ENCODE measurements around the gene LOC128125822. TPM values are rescaled to one million over a fixed set of nuclear protein-coding genes. Genes with fewer than 3 reads are reported as not detected.

LOC128125822 gene

DNA sequence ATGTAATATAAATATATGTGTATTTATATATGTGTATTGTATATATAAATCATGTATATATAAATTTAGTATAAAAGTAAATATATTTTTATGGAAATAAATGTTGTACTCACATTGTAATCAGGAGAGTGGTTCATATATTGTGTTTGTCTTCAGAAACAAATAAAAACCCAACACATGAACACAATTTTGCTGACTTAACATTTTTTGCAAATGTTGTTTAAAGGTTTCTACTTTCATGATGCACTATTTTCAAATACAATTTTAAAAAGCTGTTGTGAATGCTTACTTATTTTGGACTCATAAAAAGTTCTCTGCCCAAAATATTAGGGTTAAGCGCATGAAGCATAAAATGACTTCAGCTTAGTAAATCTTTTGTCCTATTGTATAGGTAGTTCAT is 39.3 kb downstream of the LOC128125822 start:
- in situ Hi-C loops (cut with HindIII; ENCODE audit: low pct_unique_long_range_greater_than_20kb, low sequenced_read_pairs), result no loop called here
- DNase-seq (ENCODE audit: low read depth), result no peak

DNA sequence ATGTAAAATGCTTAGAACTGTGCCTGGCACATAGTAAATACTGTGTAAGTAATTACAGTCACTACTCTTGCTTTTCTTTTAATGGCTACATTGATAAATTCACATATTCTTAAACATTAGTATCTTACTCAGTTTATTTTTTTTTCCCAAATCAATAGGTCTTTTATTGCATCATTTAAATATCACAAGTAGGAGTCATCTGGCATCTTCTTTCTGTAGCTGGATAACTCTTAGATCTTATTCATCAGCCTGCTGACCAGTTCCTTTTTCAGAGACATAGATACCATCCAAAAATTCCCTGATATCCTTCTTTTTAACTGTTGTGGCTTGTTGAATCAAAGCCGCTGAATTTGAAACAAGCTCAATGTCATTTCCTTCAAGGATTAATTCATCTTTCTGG is 43.3 kb downstream of the LOC128125822 start:
- in situ Hi-C loops (cut with HindIII; ENCODE audit: low pct_unique_long_range_greater_than_20kb, low sequenced_read_pairs), result no loop called here
- no peak for DNase-seq (ENCODE audit: low read depth)

Other genes with a start within 250 kb of the LOC128125822 start
- gene PTP4A1, start within 50 bp of the LOC128125822 start, total RNA-seq (2014; rRNA removed; shearing (Covaris generic); ENCODE audit: low replicate concordance), result 6.5 and 38.1 TPM in 2 replicates
- gene PHF3, start 63.3 kb downstream of the LOC128125822 start, total RNA-seq (2014; rRNA removed; shearing (Covaris generic); ENCODE audit: low replicate concordance), result 12.6 and 36.9 TPM in 2 replicates

All from Caki2 (cell line).